GM21381 (cell line): ENCODE data around the gene BHLHE40.

ENCODE experiments used
- ATAC-seq: cut with Tn5 transposase; IDR thresholded peaks from one replicate; pipeline ENCODE4 v1.9.1; 2021; ENCODE audit warnings: mild to moderate bottlenecking, moderate library complexity; ENCODE audit not compliant: unreplicated experiment

Gene BHLHE40

DNA sequence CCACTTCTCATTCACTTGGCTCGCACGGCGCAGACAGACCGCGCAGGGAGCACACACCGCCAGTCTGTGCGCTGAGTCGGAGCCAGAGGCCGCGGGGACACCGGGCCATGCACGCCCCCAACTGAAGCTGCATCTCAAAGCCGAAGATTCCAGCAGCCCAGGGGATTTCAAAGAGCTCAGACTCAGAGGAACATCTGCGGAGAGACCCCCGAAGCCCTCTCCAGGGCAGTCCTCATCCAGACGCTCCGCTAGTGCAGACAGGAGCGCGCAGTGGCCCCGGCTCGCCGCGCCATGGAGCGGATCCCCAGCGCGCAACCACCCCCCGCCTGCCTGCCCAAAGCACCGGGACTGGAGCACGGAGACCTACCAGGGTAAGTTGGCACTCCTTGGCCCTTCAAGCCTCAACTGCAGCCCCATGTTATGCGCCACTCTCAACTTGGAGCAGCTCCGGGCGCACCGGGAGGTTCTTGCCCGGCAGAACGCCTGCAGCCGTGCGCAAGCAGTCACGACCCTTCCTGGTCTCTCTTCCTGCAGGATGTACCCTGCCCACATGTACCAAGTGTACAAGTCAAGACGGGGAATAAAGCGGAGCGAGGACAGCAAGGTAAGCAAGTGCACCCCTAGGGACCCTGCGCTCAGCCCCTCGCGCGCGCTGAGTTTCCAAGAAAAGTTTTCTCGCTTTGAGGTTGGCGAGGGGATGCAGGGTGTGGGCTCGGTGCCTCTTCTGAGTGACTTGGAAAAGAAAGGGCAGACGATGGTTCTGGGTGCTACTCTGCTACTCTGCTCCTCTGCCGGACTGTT lies at the start of gene BHLHE40:
TSS of gene BHLHE40 (plus strand) at position 10 of the 801 bp plus-strand sequence. CDS start at position 292, 282 bp downstream.
- ATAC-seq = peak; percentile 3

DNA sequence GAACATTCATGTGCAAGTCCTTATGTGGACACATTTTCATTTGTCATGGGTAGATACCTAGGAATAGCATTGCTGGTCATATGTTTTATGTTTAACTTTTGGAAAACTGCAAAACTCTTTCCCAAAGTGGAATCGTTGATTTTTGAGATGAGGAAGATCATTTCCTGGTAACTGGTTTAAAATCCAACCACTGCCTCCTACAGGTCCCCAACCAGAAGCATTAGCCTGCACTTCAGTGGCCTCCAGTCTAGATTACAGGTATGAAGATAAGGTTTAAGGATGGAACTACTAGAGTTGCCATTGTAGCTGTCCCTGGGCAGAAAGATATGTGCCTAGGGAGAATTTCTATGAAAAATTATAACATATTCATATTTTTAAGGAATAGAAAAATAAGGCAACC lies 48.7 kb upstream of the BHLHE40 start:
- no peak for ATAC-seq

DNA sequence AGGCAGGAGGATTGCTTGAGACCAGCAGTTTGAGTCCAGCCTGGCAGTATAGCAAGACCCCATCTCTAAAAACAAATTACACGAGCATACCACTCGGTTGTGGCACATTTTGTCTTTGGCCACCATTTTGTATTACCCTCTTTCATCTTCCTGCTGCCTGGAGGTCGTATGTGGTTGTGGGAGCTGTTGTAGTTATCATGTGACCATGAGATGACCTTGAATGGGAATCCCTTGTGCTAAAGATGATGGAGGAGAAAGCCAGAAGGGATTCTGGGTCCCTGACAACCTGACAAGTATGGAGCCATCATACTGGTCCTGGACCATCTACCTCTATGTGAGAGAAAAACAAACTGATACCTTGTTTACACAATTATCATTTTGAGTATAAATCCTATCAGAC lies 45.2 kb upstream of the BHLHE40 start:
- no peak for ATAC-seq

DNA sequence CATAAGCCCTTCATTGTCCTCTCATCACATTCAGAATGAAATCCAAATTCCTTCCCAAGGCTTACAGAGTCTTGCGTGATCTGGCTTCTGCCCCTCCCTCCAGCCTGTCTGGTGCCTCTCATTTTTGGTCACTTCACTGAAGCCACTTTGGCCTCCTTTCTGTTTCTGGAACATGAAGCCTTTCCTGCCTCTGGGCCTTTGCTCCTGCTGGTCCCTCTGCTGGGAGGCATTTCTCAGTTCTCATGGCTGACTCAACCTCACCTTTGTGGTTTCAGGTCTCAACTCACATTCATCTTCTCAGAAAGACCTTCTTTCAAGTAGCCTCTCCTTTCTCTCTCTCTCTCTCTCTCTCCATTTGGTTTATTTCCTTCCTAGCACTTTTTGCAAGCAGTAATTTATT lies 43.9 kb upstream of the BHLHE40 start:
- ATAC-seq = peak; percentile 77

DNA sequence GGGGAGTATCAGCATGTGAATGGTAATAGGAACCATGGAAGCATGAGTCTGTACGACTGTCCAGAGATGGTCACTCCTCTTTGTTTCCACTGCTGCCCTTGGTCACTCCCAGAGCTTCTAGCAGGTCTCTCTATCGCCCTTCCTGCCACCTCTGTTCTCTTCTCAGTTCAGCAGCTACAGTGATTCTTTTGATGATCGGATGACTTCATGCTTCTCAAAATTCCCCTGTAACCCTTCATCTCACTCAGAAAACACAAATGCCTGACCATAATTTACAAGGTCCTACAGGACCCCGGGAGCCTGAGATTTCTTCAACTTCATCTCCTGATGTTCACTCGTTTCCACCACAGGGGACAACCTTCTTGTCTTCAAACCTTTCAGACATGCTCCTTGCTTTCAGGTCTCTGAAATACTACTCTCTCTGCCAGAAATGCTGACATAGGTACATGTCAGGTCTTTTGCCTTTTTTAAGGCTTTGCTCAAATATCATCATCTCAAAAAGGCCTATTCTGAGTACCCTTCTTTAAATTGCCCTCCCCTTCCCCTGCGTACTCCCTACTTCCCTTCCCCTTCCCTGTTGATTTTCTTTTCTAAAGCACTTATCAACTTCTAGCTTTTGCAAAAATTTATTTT lies 42.1 kb upstream of the BHLHE40 start:
- no peak for ATAC-seq

DNA sequence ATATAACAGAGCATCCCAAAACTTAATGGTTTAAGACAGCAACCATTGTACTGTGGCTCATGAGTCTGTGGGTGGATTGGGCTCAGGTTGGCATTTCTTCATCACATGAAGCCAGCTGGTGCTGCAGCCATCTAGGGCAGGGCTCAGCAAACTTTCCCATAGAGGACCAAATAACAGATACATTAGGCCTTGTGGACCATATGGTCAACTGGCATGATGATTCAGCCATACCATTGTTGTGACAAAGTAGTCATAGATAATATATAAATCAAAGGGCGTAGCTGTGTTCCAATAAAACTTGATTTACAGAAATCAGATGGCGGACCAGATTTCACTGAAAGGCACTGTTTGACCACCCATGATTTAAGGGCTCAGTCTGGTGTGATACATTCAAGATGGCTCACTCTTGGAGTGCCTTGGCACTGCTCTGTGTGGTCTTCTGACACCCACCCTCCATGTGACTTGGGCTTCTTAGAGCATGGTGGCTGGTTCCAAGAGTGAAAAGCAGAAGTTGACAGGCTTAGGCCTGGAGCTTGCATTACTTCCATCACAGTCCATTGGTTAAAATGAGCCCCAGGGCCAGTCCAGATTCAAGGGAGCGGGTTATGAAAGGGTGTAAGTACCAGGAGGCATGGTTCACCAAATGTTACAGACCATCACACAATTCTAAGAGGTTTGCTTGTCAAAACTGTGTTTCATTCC lies 40.8 kb upstream of the BHLHE40 start:
- ATAC-seq = no peak

DNA sequence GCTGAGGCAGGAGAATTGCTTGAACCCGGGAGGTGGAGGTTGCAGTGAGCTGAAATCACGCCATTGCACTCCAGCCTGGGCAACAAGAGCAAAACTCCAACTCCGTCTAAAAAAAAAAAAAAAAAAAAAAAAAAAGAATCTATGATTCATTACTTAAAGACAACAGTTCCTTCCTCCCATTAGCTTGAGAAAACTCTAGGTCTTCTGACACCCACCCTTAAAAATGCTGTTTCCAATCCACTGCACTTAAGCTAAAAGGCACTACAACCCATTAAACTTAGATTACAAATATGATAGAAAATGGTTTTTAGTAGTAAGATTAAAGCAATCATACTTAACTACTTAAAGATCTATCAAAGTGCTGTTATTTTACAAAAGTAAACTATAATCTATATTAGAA lies 40.0 kb upstream of the BHLHE40 start:
- no peak for ATAC-seq

DNA sequence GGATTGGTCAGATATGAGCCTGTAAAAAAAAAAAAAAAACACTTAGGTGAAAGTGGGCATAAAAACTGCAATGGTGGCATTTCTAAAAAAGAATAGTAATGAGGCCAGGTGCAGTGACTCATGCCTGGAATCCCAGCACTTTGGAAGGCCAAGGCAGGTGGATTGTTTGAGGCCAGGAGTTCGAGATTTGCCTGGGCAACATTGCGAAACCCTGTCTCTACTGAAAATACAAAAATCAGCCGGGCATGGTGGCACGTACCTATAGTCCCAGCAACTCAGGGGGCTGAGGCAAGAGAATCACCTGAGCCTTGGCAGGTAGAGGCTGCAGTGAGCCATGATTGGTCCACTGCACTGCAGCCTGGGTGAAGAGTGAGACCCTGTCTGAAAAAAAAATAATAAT lies 38.3 kb upstream of the BHLHE40 start:
- ATAC-seq = no peak

DNA sequence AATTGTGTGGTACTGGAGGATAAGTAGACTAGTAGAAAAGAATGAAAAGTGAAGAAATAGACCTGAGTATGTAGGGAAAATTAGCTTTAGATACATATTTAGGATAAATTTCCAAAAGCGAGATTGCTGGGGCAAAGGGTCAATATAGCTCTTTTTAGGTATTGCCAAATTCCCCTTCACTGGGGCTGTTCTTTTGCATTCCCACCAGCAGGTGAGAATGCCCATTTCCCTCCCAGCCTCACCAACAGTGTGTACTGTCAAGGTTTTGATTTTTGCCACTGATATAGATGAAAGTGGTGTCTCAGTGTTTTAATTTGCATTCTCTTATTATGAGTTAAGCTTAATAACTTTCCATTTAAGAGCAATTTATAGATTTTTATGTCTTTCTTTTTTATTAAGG lies 35.7 kb upstream of the BHLHE40 start:
- no peak for ATAC-seq

DNA sequence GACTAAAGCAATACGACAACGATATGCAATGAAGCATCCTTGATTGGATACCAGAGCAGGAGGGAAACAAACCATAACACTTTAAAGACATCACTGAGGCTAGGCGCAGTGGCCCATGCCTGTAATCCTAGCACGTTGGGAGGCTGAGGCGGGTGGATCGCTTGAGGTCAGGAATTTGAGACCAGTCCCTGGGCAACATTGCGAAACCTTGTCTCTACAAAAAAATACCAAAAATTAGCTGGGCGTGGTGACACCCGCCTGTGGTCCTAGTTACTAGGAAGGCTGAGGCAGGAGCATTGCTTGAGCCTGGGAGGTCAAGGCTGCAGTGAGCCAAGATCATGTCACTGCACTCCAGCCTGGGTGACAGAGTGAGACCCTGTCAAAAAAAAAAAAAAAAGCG lies 33.9 kb upstream of the BHLHE40 start:
- no peak for ATAC-seq

DNA sequence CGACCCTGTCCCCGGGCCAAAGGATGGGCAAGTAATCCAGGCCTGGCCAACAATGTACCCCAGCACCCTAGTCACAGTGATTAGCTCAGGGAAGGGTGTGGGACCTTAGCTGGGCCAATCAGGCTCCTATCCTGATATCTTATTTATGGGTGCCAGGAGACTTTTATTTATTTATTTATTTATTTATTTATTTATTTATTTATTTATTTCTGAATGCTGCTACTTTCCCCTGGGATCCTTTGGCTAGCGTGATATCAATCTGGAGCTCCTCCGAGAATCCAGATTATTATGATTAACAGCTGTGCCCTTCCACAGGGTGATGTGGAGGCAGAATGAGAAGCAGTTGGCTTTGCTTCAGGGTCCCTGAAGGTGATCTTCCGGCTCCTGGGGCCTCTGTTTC lies 32.2 kb upstream of the BHLHE40 start:
- ATAC-seq = no peak

DNA sequence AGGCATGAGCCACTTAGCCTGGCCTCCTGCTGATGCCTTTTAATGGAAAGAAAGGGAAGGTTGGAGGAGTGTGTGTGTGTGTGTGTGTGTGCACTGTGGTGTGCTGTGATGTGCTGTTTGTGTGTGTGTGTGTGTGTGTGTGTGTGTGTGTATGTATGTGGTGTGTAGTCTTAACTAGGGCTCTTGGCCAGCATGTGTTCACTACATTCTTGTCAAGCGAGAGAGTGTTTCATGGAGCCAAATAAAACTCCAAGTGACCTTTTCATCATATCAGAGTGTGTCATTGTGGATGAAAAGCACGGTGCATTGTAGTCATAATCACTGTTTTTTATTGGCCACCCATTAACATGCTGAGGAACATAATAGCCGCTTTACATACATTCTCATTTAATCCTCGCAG lies 30.8 kb upstream of the BHLHE40 start:
- ATAC-seq = no peak

DNA sequence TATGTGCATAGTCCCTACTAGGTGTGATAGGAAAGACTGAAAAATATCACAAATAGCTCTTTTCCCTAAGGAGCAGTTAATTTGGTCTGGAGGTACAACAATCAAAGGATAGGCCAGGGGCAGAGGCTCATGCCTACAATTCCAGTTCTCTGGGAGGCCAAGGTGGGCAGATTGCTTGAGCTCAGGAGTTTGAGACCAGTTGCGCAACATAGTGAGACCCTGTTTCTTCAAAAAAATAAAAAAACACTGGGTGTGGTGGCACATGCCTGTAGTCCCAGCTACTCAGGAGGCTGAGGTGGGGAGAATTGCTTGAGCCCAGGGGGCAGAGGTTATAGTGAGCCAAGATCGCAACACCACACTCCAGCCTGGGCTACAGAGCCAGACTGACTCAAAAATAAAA lies 30.2 kb upstream of the BHLHE40 start:
- no peak for ATAC-seq

DNA sequence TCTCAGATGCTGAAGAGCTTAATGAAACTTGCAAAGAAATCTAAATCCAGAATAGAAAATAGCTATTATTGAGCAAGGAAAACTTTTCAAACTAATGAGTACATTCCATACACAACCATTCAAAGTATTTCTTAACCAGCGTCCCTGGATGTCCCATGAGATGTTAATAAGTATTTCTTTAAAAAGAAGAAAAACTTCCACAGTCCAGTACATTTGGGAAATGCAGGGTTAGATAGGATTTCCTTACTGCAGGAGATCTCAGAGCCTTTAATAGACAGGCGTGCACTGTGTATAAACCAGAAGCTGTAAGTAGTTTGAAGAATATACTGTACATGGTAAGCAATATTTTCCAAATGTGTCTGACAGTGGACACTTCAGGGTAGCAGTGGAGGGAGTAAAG lies 29.6 kb upstream of the BHLHE40 start:
- ATAC-seq = no peak

DNA sequence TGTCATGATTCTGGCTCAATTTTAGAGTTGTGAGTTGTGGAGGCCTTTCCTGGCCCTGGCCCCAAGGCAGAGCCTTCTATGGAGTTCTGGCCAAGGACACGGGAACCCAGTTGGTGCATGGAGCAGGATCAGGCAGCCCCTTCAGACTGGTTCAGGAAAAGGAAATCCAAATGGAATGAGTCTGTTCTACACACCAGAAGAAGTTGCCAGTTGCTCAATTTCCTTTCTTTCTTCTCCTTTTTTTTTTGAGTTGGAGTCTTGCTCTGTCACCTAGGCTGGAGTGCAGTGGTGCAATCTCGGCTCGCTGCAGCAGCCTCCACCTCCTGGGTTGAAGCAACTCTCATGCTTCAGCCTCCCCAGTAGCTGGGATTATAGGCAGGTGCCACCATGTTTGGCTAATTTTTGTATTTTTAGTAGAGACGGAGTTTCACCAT lies 28.9 kb upstream of the BHLHE40 start:
- no peak for ATAC-seq

DNA sequence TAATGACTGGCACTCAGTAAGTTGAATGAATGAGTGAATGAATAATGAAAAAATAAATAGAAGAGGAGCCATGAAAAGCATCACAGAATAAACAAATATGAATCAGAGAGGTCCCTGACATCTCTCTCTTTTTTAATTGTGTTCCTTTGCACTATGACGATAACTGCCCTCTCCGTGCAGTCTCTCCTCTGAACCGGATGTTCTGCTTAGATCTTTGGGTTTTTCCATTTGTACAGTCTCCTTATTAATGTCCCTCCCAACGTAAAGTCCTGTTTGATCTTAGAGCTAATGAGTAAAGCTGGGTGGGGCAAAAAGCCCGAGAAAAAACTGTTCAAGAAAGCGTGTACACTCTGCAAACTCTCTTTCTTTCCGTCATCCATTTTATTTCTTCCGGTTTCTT lies 28.3 kb upstream of the BHLHE40 start:
- ATAC-seq = no peak

DNA sequence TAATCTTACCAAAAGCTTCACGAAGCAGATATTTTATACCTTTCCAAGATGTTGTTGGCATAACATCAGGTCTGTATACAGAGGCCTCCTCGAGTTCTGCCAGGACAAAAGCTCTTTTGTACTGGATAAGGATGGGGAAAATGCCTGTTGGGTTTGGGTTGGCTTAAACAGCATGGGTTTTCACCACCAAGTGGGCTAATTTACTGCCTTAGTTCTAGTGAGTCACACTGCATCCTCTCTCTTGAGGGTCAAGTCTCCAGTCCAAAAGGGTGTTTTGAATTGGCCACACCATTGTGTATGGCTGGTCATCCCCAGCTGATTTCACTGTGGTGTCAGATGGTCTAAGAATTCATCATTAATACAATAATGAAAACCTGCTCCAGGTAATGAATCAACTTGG lies 26.1 kb upstream of the BHLHE40 start:
- no peak for ATAC-seq

DNA sequence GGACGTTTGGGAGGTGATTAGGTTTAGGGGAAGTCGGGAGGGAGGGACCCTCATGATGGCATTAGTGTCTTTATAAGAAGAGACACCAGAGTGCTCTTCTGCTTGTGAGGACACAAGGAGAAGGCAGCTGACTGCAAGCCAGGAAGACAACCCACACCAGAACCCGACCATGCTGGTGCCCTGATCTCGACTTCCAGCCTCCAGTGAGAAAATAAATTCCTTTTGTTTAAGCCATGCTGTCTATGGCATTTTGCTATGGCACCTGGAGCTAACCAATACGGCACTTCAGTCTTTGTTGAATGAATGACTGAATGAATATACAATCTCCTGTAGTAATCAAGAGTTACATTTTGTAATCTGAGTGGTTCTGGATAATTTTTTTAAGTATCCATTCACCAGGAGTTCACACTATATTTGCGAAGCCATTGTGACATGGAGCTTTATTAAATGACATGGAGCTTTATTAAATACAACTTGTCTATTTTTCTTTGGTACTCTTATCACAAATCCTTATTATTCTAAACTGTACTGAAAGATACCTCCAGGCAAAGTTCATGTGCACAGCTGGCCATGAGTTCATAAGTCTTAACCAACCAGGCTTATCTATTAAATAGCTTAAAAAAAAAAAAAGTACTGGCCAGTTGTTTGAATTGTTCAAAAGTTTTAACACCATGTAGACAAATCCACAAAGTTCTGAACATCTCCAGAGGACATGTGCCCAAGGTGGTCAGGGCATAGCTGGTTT lies 24.8 kb upstream of the BHLHE40 start:
- ATAC-seq = no peak

DNA sequence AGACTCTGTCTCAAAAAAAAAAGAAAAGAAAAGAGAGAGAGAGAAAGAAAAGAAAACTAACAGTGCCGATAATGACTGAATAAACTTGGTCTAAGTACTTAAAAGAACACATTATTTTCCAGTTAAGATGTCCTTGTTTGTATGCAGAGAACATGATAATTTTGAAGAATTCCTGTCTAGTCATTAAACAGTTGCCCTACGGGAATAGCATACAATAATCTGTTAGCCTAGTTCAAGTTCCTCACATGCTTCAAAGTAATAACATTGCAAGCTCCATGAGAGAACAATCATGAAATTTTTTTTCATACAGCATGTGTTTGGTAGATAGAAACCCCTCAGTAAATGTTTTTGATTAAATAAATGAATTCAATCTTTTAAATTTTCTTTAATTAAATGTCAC lies 23.1 kb upstream of the BHLHE40 start:
- no peak for ATAC-seq

DNA sequence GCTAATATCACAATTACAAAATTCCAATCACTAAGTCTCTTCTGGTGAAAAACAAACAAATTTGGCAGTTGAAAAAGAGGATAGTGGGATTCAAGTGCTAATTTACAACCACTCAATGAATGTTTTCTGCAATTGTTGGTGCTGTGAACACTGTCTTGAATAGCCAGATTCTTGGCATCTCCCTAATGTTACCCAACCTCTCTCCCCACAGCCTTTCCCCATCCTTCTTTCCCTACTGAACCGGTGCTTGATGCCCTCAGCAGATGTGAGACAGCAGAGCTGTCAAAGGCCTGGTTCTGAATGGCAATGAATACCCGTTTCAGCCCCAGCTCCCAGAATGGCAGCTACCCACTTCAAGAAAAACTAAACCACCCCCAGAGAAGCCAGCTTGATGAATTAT lies 22.5 kb upstream of the BHLHE40 start:
- no peak for ATAC-seq

DNA sequence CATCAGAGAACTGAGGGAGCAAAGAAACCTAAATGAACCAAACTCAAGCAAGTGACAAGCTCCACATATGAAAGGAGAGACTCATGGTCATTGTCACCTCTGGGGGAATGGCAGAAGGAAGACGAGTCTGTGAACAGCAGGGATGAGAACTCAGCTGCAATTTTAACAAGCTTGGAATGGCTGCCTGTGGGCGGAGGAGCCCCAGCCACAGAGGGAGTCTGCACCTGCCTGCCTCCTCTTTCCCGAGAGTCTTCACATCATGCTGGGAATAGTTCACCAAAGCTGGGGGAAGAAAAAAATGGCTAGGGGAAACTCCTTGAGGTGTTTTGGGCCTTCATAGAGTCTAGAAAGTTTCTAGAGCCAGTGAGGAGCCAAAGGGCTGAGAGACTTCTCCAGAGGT lies 21.3 kb upstream of the BHLHE40 start:
- ATAC-seq = no peak
